Stimulated activated CD8-positive, alpha-beta memory T cell treated with anti-CD3 and anti-CD28 coated beads, Interleukin-2, amount 100 ng/mL, for 48 hours (primary cell): ENCODE measurements around the gene NMT1.

Source experiments
- DNase-seq, 2 donors: peaks; one replicate each; pipeline ENCODE4 v3.0.0-alpha.2; 2020; ENCODE audit warnings: low read depth in 2 of 2

The NMT1 gene

GRCh38 chr17:45150911-45151809, 90.0 kb downstream of the NMT1 start:
- DNase-seq: no peak

- DNase-seq: no peak
These were observed 93.9 kb downstream of the NMT1 start for GRCh38 chr17:45155029-45155428.

GRCh38 chr17:45155483-45155882, 94.4 kb downstream of the NMT1 start:
- no peak for DNase-seq

- DNase-seq: no peak
These were observed 95.1 kb downstream of the NMT1 start for GRCh38 chr17:45156242-45156641.
